T-helper 2 cell treated with Interferon-gamma antibody and Interleukin-4, amounts not matched to agents 5 μg/mL and 100 μg/mL, for 36 hours (primary cell): ENCODE measurements around the gene MYBPC2.
"Not testable (repeated sequence)": the region's sequence is repeated elsewhere in the genome, so short reads cannot be mapped to it uniquely, and the experiment has no call there.

Experiments
- DNase-seq: peaks from one replicate; pipeline ENCODE4 v3.0.0; 2021; ENCODE audit warnings: low spot score
- H3K27ac Mint-ChIP-seq: one replicate; pipeline ENCODE4 v1.8.0; 2021; ENCODE audit warnings: mild to moderate bottlenecking, mixed read lengths
- H3K27me3 Mint-ChIP-seq: one replicate; pipeline ENCODE4 v1.8.0; 2021; ENCODE audit warnings: low read depth, mixed read lengths
- H3K36me3 Mint-ChIP-seq: one replicate; pipeline ENCODE4 v1.8.0; 2021; ENCODE audit warnings: low read depth, mixed read lengths
- H3K4me1 Mint-ChIP-seq: one replicate; pipeline ENCODE4 v1.8.0; 2021; ENCODE audit warnings: low read depth, mixed read lengths
- H3K4me3 Mint-ChIP-seq: one replicate; pipeline ENCODE4 v1.8.0; 2022; ENCODE audit warnings: mild to moderate bottlenecking, moderate library complexity, mixed read lengths
- H3K9me3 Mint-ChIP-seq: one replicate; pipeline ENCODE4 v1.8.0; 2021; ENCODE audit warnings: mixed read lengths

Gene MYBPC2

GRCh38 chr19:50465986-50466705 is 33.5 kb downstream of the MYBPC2 start:
- peaks cover 6% of the 10 kb centered on the region for H3K4me1 Mint-ChIP-seq

GRCh38 chr19:50466706-50467039 is 34.0 kb downstream of the MYBPC2 start:
- Mint-ChIP-seq H3K9me3 (no peaks in the 10 kb centered on the region), H3K27me3 (no peaks in the 10 kb centered on the region)

More at GRCh38 chr19:50465986-50466705, 33.5 kb downstream of the MYBPC2 start:
- Mint-ChIP-seq H3K9me3 (no peaks in the 10 kb centered on the region), H3K4me3 (no peak overlapping the region), H3K27ac (no peak overlapping the region), H3K36me3 (no peaks in the 10 kb centered on the region), H3K27me3 (no peaks in the 10 kb centered on the region)
- DNase-seq, result no peak

GRCh38 chr19:50467566-50467965 is 34.9 kb downstream of the MYBPC2 start:
- no peak for DNase-seq
- no peak overlapping the region for H3K27ac Mint-ChIP-seq
- no peaks in the 10 kb centered on the region for H3K9me3 Mint-ChIP-seq
- no peaks in the 10 kb centered on the region for H3K4me1 Mint-ChIP-seq
- H3K4me3 Mint-ChIP-seq, result no peak overlapping the region
- H3K27me3 Mint-ChIP-seq, result no peaks in the 10 kb centered on the region
- H3K36me3 Mint-ChIP-seq, result no peaks in the 10 kb centered on the region

More at GRCh38 chr19:50466706-50467039, 34.0 kb downstream of the MYBPC2 start:
- H3K4me1 Mint-ChIP-seq, result peaks cover 3% of the 10 kb centered on the region
- DNase-seq, result no peak
- no peak overlapping the region for H3K4me3 Mint-ChIP-seq
- no peak overlapping the region for H3K27ac Mint-ChIP-seq
- no peaks in the 10 kb centered on the region for H3K36me3 Mint-ChIP-seq

- no peak overlapping the region for H3K27ac Mint-ChIP-seq
- H3K4me1 Mint-ChIP-seq, result no peaks in the 10 kb centered on the region
- no peak overlapping the region for H3K4me3 Mint-ChIP-seq
- no peaks in the 10 kb centered on the region for H3K27me3 Mint-ChIP-seq
- DNase-seq, result no peak
- H3K9me3 Mint-ChIP-seq, result no peaks in the 10 kb centered on the region
- no peaks in the 10 kb centered on the region for H3K36me3 Mint-ChIP-seq
Observed at GRCh38 chr19:50468818-50469217, 36.1 kb downstream of the MYBPC2 start.

GRCh38 chr19:50473336-50473735 is 40.6 kb downstream of the MYBPC2 start:
- not testable (repeated sequence) for H3K27ac Mint-ChIP-seq, H3K27me3 Mint-ChIP-seq, H3K4me3 Mint-ChIP-seq, DNase-seq, H3K9me3 Mint-ChIP-seq, H3K4me1 Mint-ChIP-seq
- peaks cover 14% of the 10 kb centered on the region for H3K36me3 Mint-ChIP-seq

GRCh38 chr19:50475101-50475568 is 42.4 kb downstream of the MYBPC2 start:
- Mint-ChIP-seq H3K27ac (peak overlapping the region; percentile 52), H3K9me3 (no peaks in the 10 kb centered on the region), H3K27me3 (no peaks in the 10 kb centered on the region), H3K4me1 (peaks cover 7% of the 10 kb centered on the region), H3K36me3 (peaks cover 22% of the 10 kb centered on the region), H3K4me3 (peak overlapping the region; percentile 8)
- DNase-seq, result no peak

- H3K27ac Mint-ChIP-seq, result peak overlapping the region; percentile 91
- DNase-seq, result no peak
- H3K4me1 Mint-ChIP-seq, result peaks cover 7% of the 10 kb centered on the region
- H3K9me3 Mint-ChIP-seq, result no peaks in the 10 kb centered on the region
- peak overlapping the region; percentile 99 for H3K4me3 Mint-ChIP-seq
- no peaks in the 10 kb centered on the region for H3K27me3 Mint-ChIP-seq
- H3K36me3 Mint-ChIP-seq, result peaks cover 22% of the 10 kb centered on the region
Observed at GRCh38 chr19:50475736-50476223, 43.1 kb downstream of the MYBPC2 start.

- H3K9me3 Mint-ChIP-seq, result no peaks in the 10 kb centered on the region
- H3K27me3 Mint-ChIP-seq, result no peaks in the 10 kb centered on the region
- H3K36me3 Mint-ChIP-seq, result peaks cover 25% of the 10 kb centered on the region
- peak within 1 kb of the TSS; percentile 99 for H3K4me3 Mint-ChIP-seq
- peak within 1 kb of the TSS; percentile 91 for H3K27ac Mint-ChIP-seq
- DNase-seq, result peak; percentile 93
- H3K4me1 Mint-ChIP-seq, result peaks cover 7% of the 10 kb centered on the region
Observed at GRCh38 chr19:50476224-50476906, 43.7 kb downstream of the MYBPC2 start, which contains the start of the genes EMC10 and GARIN5A. EMC10 (plus strand) TSS chr19:50476507; CDS start chr19:50476545, 38 bp downstream. GARIN5A (minus strand) TSS chr19:50476848; CDS start chr19:50476388, 460 bp downstream.

GRCh38 chr19:50476907-50477238 is 44.2 kb downstream of the MYBPC2 start:
- peak overlapping the region; percentile 99 for H3K4me3 Mint-ChIP-seq
- peak overlapping the region; percentile 91 for H3K27ac Mint-ChIP-seq
- DNase-seq, result no peak
- H3K4me1 Mint-ChIP-seq, result peaks cover 7% of the 10 kb centered on the region
- H3K27me3 Mint-ChIP-seq, result no peaks in the 10 kb centered on the region
- H3K36me3 Mint-ChIP-seq, result peaks cover 25% of the 10 kb centered on the region
- no peaks in the 10 kb centered on the region for H3K9me3 Mint-ChIP-seq

- DNase-seq, result no peak
- Mint-ChIP-seq H3K9me3 (no peaks in the 10 kb centered on the region), H3K27me3 (no peaks in the 10 kb centered on the region), H3K4me3 (peak overlapping the region; percentile 99), H3K36me3 (peaks cover 27% of the 10 kb centered on the region), H3K4me1 (peaks cover 7% of the 10 kb centered on the region), H3K27ac (peak overlapping the region; percentile 53)
Observed at GRCh38 chr19:50477751-50478515, 45.2 kb downstream of the MYBPC2 start.

GRCh38 chr19:50478901-50479715 is 46.4 kb downstream of the MYBPC2 start:
- no peak for DNase-seq
- Mint-ChIP-seq H3K4me1 (peaks cover 7% of the 10 kb centered on the region), H3K27me3 (no peaks in the 10 kb centered on the region), H3K9me3 (no peaks in the 10 kb centered on the region), H3K27ac (peak overlapping the region; percentile 47), H3K36me3 (peaks cover 33% of the 10 kb centered on the region), H3K4me3 (peak overlapping the region; percentile 27)

GRCh38 chr19:50479761-50480251 is 47.1 kb downstream of the MYBPC2 start:
- Mint-ChIP-seq H3K4me3 (no peak overlapping the region), H3K9me3 (no peaks in the 10 kb centered on the region), H3K27ac (no peak overlapping the region), H3K4me1 (peaks cover 7% of the 10 kb centered on the region), H3K27me3 (no peaks in the 10 kb centered on the region), H3K36me3 (peaks cover 36% of the 10 kb centered on the region)
- DNase-seq, result no peak
